Keratinocyte (primary cell): ENCODE data around the gene KLC4. TPM values are rescaled to one million over a fixed set of nuclear protein-coding genes. Genes with fewer than 3 reads are reported as not detected.

Experiments
- DNase-seq: peaks from one replicate; pipeline ENCODE4 v3.0.0-alpha.2; 2011; ENCODE audit warnings: low read depth, missing footprints, low spot score
- FAIRE-seq: peaks from 2 replicates; lab custom pipeline; 2011; peaks lifted over from hg19 to GRCh38; lab: Jason Lieb, UNC
- H2AFZ ChIP-seq: 2 replicates; pipeline ENCODE4 v1.6.0; 2012; ENCODE audit warnings: low read length, control low read depth, inconsistent platforms; ENCODE audit not compliant: control insufficient read depth
- H3K27ac ChIP-seq: 2 replicates; pipeline ENCODE4 v1.5.1; 2011; ENCODE audit warnings: low read length; ENCODE audit not compliant: control insufficient read depth, insufficient read depth
- H3K27me3 ChIP-seq: 3 replicates; pipeline ENCODE4 v1.6.0; 2011; ENCODE audit warnings: low read length; ENCODE audit not compliant: control insufficient read depth, insufficient read depth; ENCODE audit errors: extremely low read depth
- H3K36me3 ChIP-seq, 2 experiments: 2 replicates in 1 of 2; 3 replicates in 1 of 2; pipeline ENCODE4 v1.5.1; 2011; ENCODE audit warnings: low read length in 2 of 2, mild to moderate bottlenecking in 1 of 2; ENCODE audit not compliant: control insufficient read depth in 2 of 2, insufficient read depth in 2 of 2; ENCODE audit errors: extremely low read depth in 1 of 2
- H3K4me1 ChIP-seq: 3 replicates; pipeline ENCODE4 v1.5.1; 2011; ENCODE audit warnings: low read length; ENCODE audit not compliant: control insufficient read depth, insufficient read depth; ENCODE audit errors: extremely low read depth
- H3K4me2 ChIP-seq: 3 replicates; pipeline ENCODE4 v1.6.0; 2011; ENCODE audit warnings: low read depth, low read length; ENCODE audit not compliant: control insufficient read depth, insufficient read depth; ENCODE audit errors: extremely low read depth
- H3K4me3 ChIP-seq, 3 experiments: fragments of 200-600 bp in 1 of 3; sonication (generic) in 1 of 3; 2 replicates in 2 of 3; 3 replicates in 1 of 3; pipeline ENCODE4 v1.5.1; 2011 to 2016; ENCODE audit warnings: low read length in 3 of 3, mild to moderate bottlenecking in 3 of 3, control low read depth in 2 of 3, inconsistent platforms in 1 of 3, low read depth in 1 of 3, mixed read lengths in 1 of 3, mixed run types in 1 of 3, moderate library complexity in 1 of 3; ENCODE audit not compliant: control insufficient read depth in 2 of 3, insufficient read depth in 2 of 3; ENCODE audit errors: extremely low read depth in 1 of 3
- H3K79me2 ChIP-seq: 2 replicates; pipeline ENCODE4 v1.6.0; 2012; ENCODE audit warnings: low read length; ENCODE audit not compliant: control insufficient read depth, insufficient read depth
- H3K9ac ChIP-seq: 3 replicates; pipeline ENCODE4 v1.6.0; 2011; ENCODE audit warnings: low read length; ENCODE audit not compliant: control insufficient read depth, insufficient read depth; ENCODE audit errors: extremely low read depth
- H3K9me1 ChIP-seq: 3 replicates; pipeline ENCODE4 v1.6.0; 2011; ENCODE audit warnings: low read length; ENCODE audit not compliant: control insufficient read depth, insufficient read depth; ENCODE audit errors: extremely low read depth
- H3K9me3 ChIP-seq: 2 replicates; pipeline ENCODE4 v1.5.1; 2012; ENCODE audit warnings: low read depth, low read length; ENCODE audit not compliant: control insufficient read depth
- H4K20me1 ChIP-seq: 3 replicates; pipeline ENCODE4 v1.6.0; 2011; ENCODE audit warnings: low read length; ENCODE audit not compliant: control insufficient read depth, insufficient read depth; ENCODE audit errors: extremely low read depth
- EZH2 ChIP-seq: IDR thresholded peaks from one replicate; pipeline ENCODE4 v1.6.1; 2012; ENCODE audit warnings: inconsistent platforms, mild to moderate bottlenecking, low read length, moderate library complexity
- dilution Hi-C: fragments of 300-500 bp; cut with MboI; formaldehyde crosslinking; loops from one replicate; pipeline ENCODE4 v1.7.0; 2020; ENCODE audit warnings: low sequenced_read_pairs; ENCODE audit not compliant: extremely low pct_ligation_motif_present
- polyA plus RNA-seq, 5 experiments: library from polyadenylated mRNA; depleted of rRNA in 3 of 5; stranded (reverse) in 3 of 5; stranded (forward) in 1 of 5; unstranded in 1 of 5; fragments of >200 nt; gene quantifications; 1 replicate in 1 of 5; 2 replicates in 3 of 5; 3 replicates in 1 of 5; pipeline versions ENCODE4 v1.2.1 to v1.2.3, GENCODE V29; 2011 to 2012; ENCODE audit warnings: missing spikeins in 2 of 5, low read depth in 1 of 5, low replicate concordance in 1 of 5
- TF ChIP-seq, protein P1 (sequence below), 3 experiments: IDR thresholded peaks in 1 of 3; conservative IDR thresholded peaks in 1 of 3; optimal IDR thresholded peaks in 1 of 3; 2 replicates in 2 of 3; 3 replicates in 1 of 3; pipeline versions ENCODE3 to v1.5.1; 2011; ENCODE audit warnings: low read length in 3 of 3, mild to moderate bottlenecking in 3 of 3, moderate library complexity in 2 of 3, control low read depth in 1 of 3, inconsistent platforms in 1 of 3; ENCODE audit not compliant: insufficient read depth in 2 of 3; ENCODE audit errors: extremely low read depth in 1 of 3

Gene KLC4
- polyA plus RNA-seq, 1 donor (not counting 4 experiments of a cell fraction or from before 2014, with no cell fraction given), result 8.8 TPM

DNA sequence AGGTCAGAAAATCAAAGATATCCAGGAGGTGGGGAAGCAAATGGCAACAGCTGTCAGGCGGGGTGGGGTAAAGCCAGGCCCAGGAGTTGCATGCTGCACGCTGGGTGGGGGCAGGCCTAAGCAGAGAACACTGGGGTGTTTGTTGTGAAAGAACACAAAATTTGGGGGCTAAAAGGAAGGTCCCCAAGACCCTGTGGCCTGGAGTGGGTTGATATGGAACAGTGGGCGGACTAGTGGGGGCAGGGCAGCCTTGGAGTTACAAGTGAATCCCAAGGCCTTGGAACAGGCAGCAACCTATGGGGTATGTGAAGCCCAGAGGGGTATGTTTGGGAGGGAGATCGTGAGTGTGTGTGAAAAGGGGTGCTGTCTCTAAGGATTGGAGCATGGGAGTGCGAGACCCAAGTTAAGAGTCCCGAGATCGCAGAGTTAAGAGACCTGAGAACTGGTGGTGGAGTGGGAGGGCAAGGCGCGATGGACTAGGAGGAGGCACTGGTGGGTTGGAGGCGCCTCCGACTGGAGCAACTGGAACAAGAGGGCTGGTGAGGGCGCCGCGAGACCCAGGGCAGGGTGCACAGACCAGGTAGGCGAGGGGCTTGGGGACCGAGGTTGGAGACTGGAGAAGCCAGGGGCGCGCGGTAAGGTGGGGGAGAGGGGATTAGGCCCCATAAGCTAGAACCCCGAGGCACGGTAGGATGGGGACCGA lies 6.4 kb upstream of the KLC4 start:
- H3K79me2 ChIP-seq, result peaks cover 14% of the 10 kb centered on the region
- H3K36me3 ChIP-seq, result peaks cover 17 to 32% of the 10 kb centered on the region in 2 experiments
- H3K4me1 ChIP-seq, result peaks cover 17% of the 10 kb centered on the region
- dilution Hi-C loops, result no loop called here
- TF ChIP-seq, protein P1, sequence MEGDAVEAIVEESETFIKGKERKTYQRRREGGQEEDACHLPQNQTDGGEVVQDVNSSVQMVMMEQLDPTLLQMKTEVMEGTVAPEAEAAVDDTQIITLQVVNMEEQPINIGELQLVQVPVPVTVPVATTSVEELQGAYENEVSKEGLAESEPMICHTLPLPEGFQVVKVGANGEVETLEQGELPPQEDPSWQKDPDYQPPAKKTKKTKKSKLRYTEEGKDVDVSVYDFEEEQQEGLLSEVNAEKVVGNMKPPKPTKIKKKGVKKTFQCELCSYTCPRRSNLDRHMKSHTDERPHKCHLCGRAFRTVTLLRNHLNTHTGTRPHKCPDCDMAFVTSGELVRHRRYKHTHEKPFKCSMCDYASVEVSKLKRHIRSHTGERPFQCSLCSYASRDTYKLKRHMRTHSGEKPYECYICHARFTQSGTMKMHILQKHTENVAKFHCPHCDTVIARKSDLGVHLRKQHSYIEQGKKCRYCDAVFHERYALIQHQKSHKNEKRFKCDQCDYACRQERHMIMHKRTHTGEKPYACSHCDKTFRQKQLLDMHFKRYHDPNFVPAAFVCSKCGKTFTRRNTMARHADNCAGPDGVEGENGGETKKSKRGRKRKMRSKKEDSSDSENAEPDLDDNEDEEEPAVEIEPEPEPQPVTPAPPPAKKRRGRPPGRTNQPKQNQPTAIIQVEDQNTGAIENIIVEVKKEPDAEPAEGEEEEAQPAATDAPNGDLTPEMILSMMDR (optimal IDR thresholded peaks at IDR 0.05 in 1 of 3, IDR thresholded peaks at IDR 0.05 in 1 of 3, conservative IDR thresholded peaks at IDR 0.05 in 1 of 3; ENCODE audit: extremely low read depth in 1 of 3, insufficient read depth in 2 of 3, low read length in 3 of 3), result no peak
- TF ChIP-seq EZH2, result no peak
- H4K20me1 ChIP-seq, result no peaks in the 10 kb centered on the region
- H3K4me3 ChIP-seq, result peak overlapping the region; percentile 90 to 94 (median 90)
- peak overlapping the region; percentile 95 for H3K4me2 ChIP-seq
- H3K27me3 ChIP-seq, result no peaks in the 10 kb centered on the region
- peak overlapping the region; percentile 94 for H3K9ac ChIP-seq
- H3K9me3 ChIP-seq, result no peaks in the 10 kb centered on the region
- H3K27ac ChIP-seq, result peak overlapping the region; percentile 86
- no peak for DNase-seq
- FAIRE-seq, result no peak
- no peaks in the 10 kb centered on the region for H3K9me1 ChIP-seq
- peak overlapping the region; percentile 1 for H2AFZ ChIP-seq

DNA sequence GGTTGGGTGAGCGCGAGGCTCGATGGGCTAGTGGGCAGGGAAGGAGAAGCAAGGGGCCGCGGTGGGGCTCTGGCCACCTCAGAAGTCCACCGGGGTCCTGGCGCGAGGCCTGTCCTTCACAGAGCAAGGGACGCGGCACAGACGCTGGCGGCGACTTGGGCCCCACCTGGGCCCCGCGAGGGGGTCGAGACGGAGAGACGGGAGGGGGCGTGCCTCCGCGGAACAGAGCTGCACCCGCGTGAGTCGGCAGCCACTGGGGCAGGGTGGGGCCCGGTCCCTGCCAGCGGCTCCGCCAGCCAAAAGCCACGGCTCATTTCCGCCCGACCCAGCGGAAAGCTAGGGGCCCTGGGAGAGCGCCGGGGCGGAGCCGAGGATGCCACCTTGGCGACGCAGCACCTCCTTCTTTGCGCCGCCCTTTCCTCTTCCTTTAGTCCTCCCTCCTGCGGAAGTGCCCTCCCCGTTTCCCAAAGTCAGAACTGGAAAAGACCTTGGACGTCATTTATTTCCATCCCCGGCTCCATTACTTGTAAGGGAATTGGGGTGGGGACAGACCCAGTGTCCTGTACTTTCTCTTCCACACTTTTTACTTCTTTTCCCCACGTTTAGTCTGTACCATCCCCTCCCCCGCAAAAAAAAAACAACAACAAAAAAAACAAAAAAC lies 5.8 kb upstream of the KLC4 start, which contains the start of gene CUL7:
TSS of gene CUL7 (minus strand) at position 307 of the 661 bp plus-strand sequence. CDS start 1,063 bp downstream, outside the sequence.
- Histone ChIP-seq H3K4me3 (peak within 1 kb of the TSS; percentile 90 to 94 (median 90)), H2AFZ (peak within 1 kb of the TSS; percentile 1), H3K4me2 (peak within 1 kb of the TSS; percentile 95), H3K9me3 (no peaks in the 10 kb centered on the region), H3K27ac (peak within 1 kb of the TSS; percentile 86), H3K79me2 (peaks cover 21% of the 10 kb centered on the region), H3K36me3 (peaks cover 17 to 28% of the 10 kb centered on the region in 2 experiments), H4K20me1 (no peaks in the 10 kb centered on the region), H3K4me1 (peaks cover 23% of the 10 kb centered on the region), H3K27me3 (no peaks in the 10 kb centered on the region), H3K9ac (peak within 1 kb of the TSS; percentile 94), H3K9me1 (no peaks in the 10 kb centered on the region)
- DNase-seq (peak; percentile 49), FAIRE-seq (no peak)
- dilution Hi-C loops, result no loop called here
- no peak for TF ChIP-seq EZH2
- TF ChIP-seq, protein P1 (optimal IDR thresholded peaks at IDR 0.05 in 1 of 3, IDR thresholded peaks at IDR 0.05 in 1 of 3, conservative IDR thresholded peaks at IDR 0.05 in 1 of 3; ENCODE audit: extremely low read depth in 1 of 3, insufficient read depth in 2 of 3, low read length in 3 of 3), result peak in 1 of 3 experiments; percentile 18
